ENCODE measurements around the gene TMCC3. TPM values are rescaled to one million over a fixed set of nuclear protein-coding genes. Genes with fewer than 3 reads are reported as not detected.

The TMCC3 gene
- total RNA-seq, 1 donor from 2014 or later: 6.0 TPM

- no peak for DNase-seq (ENCODE audit: low read depth)
Observed at GRCh38 chr12:94673496-94673895, 23.1 kb upstream of the TMCC3 start.

GRCh38 chr12:94671917-94672316 is 21.6 kb upstream of the TMCC3 start:
- no peak for DNase-seq (ENCODE audit: low read depth)

- no peak for DNase-seq (ENCODE audit: low read depth)
Observed at GRCh38 chr12:94670898-94671297, 20.5 kb upstream of the TMCC3 start.

GRCh38 chr12:94670075-94670474 is 19.7 kb upstream of the TMCC3 start:
- DNase-seq (ENCODE audit: low read depth): no peak

GRCh38 chr12:94667031-94667540 is 16.7 kb upstream of the TMCC3 start:
- DNase-seq (ENCODE audit: low read depth): no peak

- DNase-seq (ENCODE audit: low read depth): no peak
Observed at GRCh38 chr12:94666158-94666557, 15.8 kb upstream of the TMCC3 start.

GRCh38 chr12:94663702-94664101 is 13.3 kb upstream of the TMCC3 start:
- DNase-seq (ENCODE audit: low read depth): no peak

- no peak for DNase-seq (ENCODE audit: low read depth)
Observed at GRCh38 chr12:94663071-94663470, 12.7 kb upstream of the TMCC3 start.

- DNase-seq (ENCODE audit: low read depth): no peak
Observed at GRCh38 chr12:94660436-94660835, 10.1 kb upstream of the TMCC3 start.

- DNase-seq (ENCODE audit: low read depth): no peak
Observed at GRCh38 chr12:94659346-94659930, 9.1 kb upstream of the TMCC3 start.

- DNase-seq (ENCODE audit: low read depth): no peak
Observed at GRCh38 chr12:94658931-94659330, 8.6 kb upstream of the TMCC3 start.

- no peak for DNase-seq (ENCODE audit: low read depth)
Observed at GRCh38 chr12:94656556-94656955, 6.2 kb upstream of the TMCC3 start.

GRCh38 chr12:94649349-94650142 is 811 bp downstream of the TMCC3 start:
- DNase-seq (ENCODE audit: low read depth): peak; percentile 48

- DNase-seq (ENCODE audit: low read depth): no peak
Observed at GRCh38 chr12:94648578-94648977, 1.8 kb downstream of the TMCC3 start.

GRCh38 chr12:94644141-94644979 is 6.0 kb downstream of the TMCC3 start:
- DNase-seq (ENCODE audit: low read depth): peak; percentile 85

- no peak for DNase-seq (ENCODE audit: low read depth)
Observed at GRCh38 chr12:94643606-94644005, 6.8 kb downstream of the TMCC3 start.

GRCh38 chr12:94641283-94641682 is 9.1 kb downstream of the TMCC3 start:
- DNase-seq (ENCODE audit: low read depth): no peak

GRCh38 chr12:94640134-94640928 is 10.0 kb downstream of the TMCC3 start:
- DNase-seq (ENCODE audit: low read depth): peak; percentile 94

- peak; percentile 62 for DNase-seq (ENCODE audit: low read depth)
Observed at GRCh38 chr12:94638521-94638920, 11.8 kb downstream of the TMCC3 start.

GRCh38 chr12:94637390-94638113 is 12.8 kb downstream of the TMCC3 start:
- no peak for DNase-seq (ENCODE audit: low read depth)
